SU-DHL-6 (cell line): ENCODE measurements around the gene LRIG1.

Source experiments
- CTCF ChIP-seq: fragments of 200-600 bp; sonication (generic); IDR thresholded peaks from one replicate; pipeline ENCODE4 v1.5.1; 2017; ENCODE audit warnings: antibody characterized with exemption, mild to moderate bottlenecking, low read length, moderate library complexity; ENCODE audit not compliant: insufficient read depth, poor library complexity, severe bottlenecking
- EZH2phosphoT487 ChIP-seq: fragments of 200-600 bp; sonication (generic), shearing (Covaris generic); conservative IDR thresholded peaks from 2 replicates; pipeline ENCODE4 v1.6.1; 2018; ENCODE audit warnings: mild to moderate bottlenecking, antibody characterized with exemption, low read length, moderate library complexity, mixed read lengths

GRCh38 chr3:66467996-66468735, 32.7 kb downstream of the LRIG1 start:
- TF ChIP-seq CTCF (no peak), EZH2phosphoT487 (no peak)
